ENCODE results near the gene DUS3L.

GRCh38 chr19:5809053-5809452 is 18.1 kb upstream of the DUS3L start:
- TF ChIP-seq CTCF (IDR thresholded peaks at IDR 0.05; ENCODE audit: insufficient read depth, low read length): no peak
- TF ChIP-seq POLR2AphosphoS5 (IDR thresholded peaks at IDR 0.05; ENCODE audit: low read depth): no peak
- no peak for TF ChIP-seq GABPA (IDR thresholded peaks at IDR 0.05; ENCODE audit: low read depth)

Data from HL-60 (cell line).